NCI-H1694 (cell line): ENCODE measurements around the gene PCNX1.
A peak's percentile ranks its signal among the peaks of the same experiment; 100 is the strongest.

Experiments
- DNase-seq: peaks from one replicate; lab custom pipeline; 2025; lab: John Stamatoyannopoulos, UW

Gene PCNX1

GRCh38 chr14:70962935-70963334 is 55.7 kb downstream of the PCNX1 start:
- DNase-seq, result no peak

- no peak for DNase-seq
Measured at GRCh38 chr14:70964492-70964891, 57.2 kb downstream of the PCNX1 start.

GRCh38 chr14:70971560-70971959 is 64.3 kb downstream of the PCNX1 start:
- no peak for DNase-seq

GRCh38 chr14:70972107-70972976 is 65.1 kb downstream of the PCNX1 start:
- DNase-seq, result peak; percentile 97

- DNase-seq, result no peak
Measured at GRCh38 chr14:70976591-70976990, 69.3 kb downstream of the PCNX1 start.

- no peak for DNase-seq
Measured at GRCh38 chr14:70981000-70981952, 74.0 kb downstream of the PCNX1 start.

- DNase-seq, result no peak
Measured at GRCh38 chr14:70982200-70982599, 74.9 kb downstream of the PCNX1 start.

- DNase-seq, result no peak
Measured at GRCh38 chr14:70987041-70987440, 79.8 kb downstream of the PCNX1 start.

- no peak for DNase-seq
Measured at GRCh38 chr14:70988452-70988851, 81.2 kb downstream of the PCNX1 start.

GRCh38 chr14:70993931-70994330 is 86.7 kb downstream of the PCNX1 start:
- DNase-seq, result no peak

- DNase-seq, result no peak
Measured at GRCh38 chr14:70995211-70995610, 88.0 kb downstream of the PCNX1 start.

GRCh38 chr14:70995671-70996070 is 88.4 kb downstream of the PCNX1 start:
- DNase-seq, result no peak

- no peak for DNase-seq
Measured at GRCh38 chr14:70999117-70999516, 91.9 kb downstream of the PCNX1 start.

GRCh38 chr14:71000091-71000490 is 92.8 kb downstream of the PCNX1 start:
- no peak for DNase-seq

GRCh38 chr14:71001742-71002141 is 94.5 kb downstream of the PCNX1 start:
- DNase-seq, result no peak

- DNase-seq, result no peak
Measured at GRCh38 chr14:71003156-71003555, 95.9 kb downstream of the PCNX1 start.

- no peak for DNase-seq
Measured at GRCh38 chr14:71004481-71004880, 97.2 kb downstream of the PCNX1 start.

- no peak for DNase-seq
Measured at GRCh38 chr14:71005076-71005475, 97.8 kb downstream of the PCNX1 start.

- DNase-seq, result no peak
Measured at GRCh38 chr14:71006200-71006563, 98.9 kb downstream of the PCNX1 start.

GRCh38 chr14:71011479-71011878 is 104.2 kb downstream of the PCNX1 start:
- DNase-seq, result no peak

- no peak for DNase-seq
Measured at GRCh38 chr14:71012888-71013287, 105.6 kb downstream of the PCNX1 start.

- no peak for DNase-seq
Measured at GRCh38 chr14:71013551-71014192, 106.4 kb downstream of the PCNX1 start.
